HPDE6-E6E7 (cell line): ENCODE data around the gene COX6B1.
A peak's percentile ranks its signal among the peaks of the same experiment; 100 is the strongest.
"Not testable (repeated sequence)": the region's sequence is repeated elsewhere in the genome, so short reads cannot be mapped to it uniquely, and the experiment has no call there.

Source experiments
- DNase-seq: peaks from one replicate; pipeline ENCODE4 v3.0.0; 2011; ENCODE audit warnings: missing footprints; ENCODE audit errors: extremely low spot score

The COX6B1 gene

GRCh38 chr19:35648017-35648961 lies at the start of gene COX6B1:
Gene COX6B1, plus strand, starts transcription at chr19:35648323. Its CDS starts 2,921 bp downstream, at chr19:35651244.
- DNase-seq, result peak; percentile 98

- no peak for DNase-seq
Measured at GRCh38 chr19:35601971-35602370, 46.2 kb upstream of the COX6B1 start.

GRCh38 chr19:35604436-35604835 lies 43.7 kb upstream of the COX6B1 start:
- not testable (repeated sequence) for DNase-seq

GRCh38 chr19:35607170-35607569 lies 41.0 kb upstream of the COX6B1 start:
- not testable (repeated sequence) for DNase-seq

- no peak for DNase-seq
Measured at GRCh38 chr19:35607661-35608060, 40.5 kb upstream of the COX6B1 start.

- DNase-seq, result no peak
Measured at GRCh38 chr19:35608251-35608650, 39.9 kb upstream of the COX6B1 start.

- DNase-seq, result no peak
Measured at GRCh38 chr19:35609851-35610353, 38.2 kb upstream of the COX6B1 start.

- DNase-seq, result no peak
Measured at GRCh38 chr19:35612224-35612558, 35.9 kb upstream of the COX6B1 start.

- peak; percentile 96 for DNase-seq
Measured at GRCh38 chr19:35612559-35613321, 35.4 kb upstream of the COX6B1 start, which contains the start of gene HAUS5. Gene HAUS5, plus strand, starts transcription at chr19:35612735. Its CDS starts 60 bp downstream, at chr19:35612795.

GRCh38 chr19:35613574-35613973 lies 34.5 kb upstream of the COX6B1 start:
- no peak for DNase-seq

- DNase-seq, result no peak
Measured at GRCh38 chr19:35615036-35615435, 33.1 kb upstream of the COX6B1 start.

- DNase-seq, result no peak
Measured at GRCh38 chr19:35618857-35619256, 29.3 kb upstream of the COX6B1 start.

- DNase-seq, result no peak
Measured at GRCh38 chr19:35619290-35619923, 28.7 kb upstream of the COX6B1 start.

- DNase-seq, result no peak
Measured at GRCh38 chr19:35620001-35620400, 28.1 kb upstream of the COX6B1 start.

- DNase-seq, result no peak
Measured at GRCh38 chr19:35621708-35622107, 26.4 kb upstream of the COX6B1 start.

GRCh38 chr19:35622750-35623149 lies 25.4 kb upstream of the COX6B1 start:
- DNase-seq, result no peak

- DNase-seq, result no peak
Measured at GRCh38 chr19:35623327-35624010, 24.7 kb upstream of the COX6B1 start.

GRCh38 chr19:35628264-35628564 lies 19.9 kb upstream of the COX6B1 start:
- DNase-seq, result no peak

- DNase-seq, result peak; percentile 99
Measured at GRCh38 chr19:35628565-35629331, 19.4 kb upstream of the COX6B1 start, which contains the start of gene RBM42. Gene RBM42, plus strand, starts transcription at chr19:35629036. Its CDS starts 118 bp downstream, at chr19:35629154.

- DNase-seq, result no peak
Measured at GRCh38 chr19:35629332-35629633, 18.8 kb upstream of the COX6B1 start.
